ENCODE data around the gene FGD5. TPM values are rescaled to one million over a fixed set of nuclear protein-coding genes. Genes with fewer than 3 reads are reported as not detected.

FGD5 gene
- total RNA-seq, 1 donor from 2014 or later = 3.2 TPM

GRCh38 chr3:14925729-14926591 lies 107.2 kb downstream of the FGD5 start:
- Mint-ChIP-seq H3K27me3 (ENCODE audit: low read depth) (no peaks in the 10 kb centered on the region), H3K4me3 (no peak overlapping the region), H3K27ac (no peak overlapping the region), H3K4me1 (peaks cover 6% of the 10 kb centered on the region), H3K36me3 (no peaks in the 10 kb centered on the region), H3K9me3 (peaks cover 2% of the 10 kb centered on the region)
- no peak for DNase-seq (ENCODE audit: low spot score in 2 of 2, unreplicated experiment in 2 of 2)
- peak; percentile 85 for TF ChIP-seq CTCF (IDR thresholded peaks at IDR 0.05; ENCODE audit: unreplicated experiment)

GRCh38 chr3:14926592-14926991 lies 107.8 kb downstream of the FGD5 start:
- peaks cover 3% of the 10 kb centered on the region for H3K9me3 Mint-ChIP-seq
- TF ChIP-seq CTCF (IDR thresholded peaks at IDR 0.05; ENCODE audit: unreplicated experiment) = no peak
- no peaks in the 10 kb centered on the region for H3K36me3 Mint-ChIP-seq

DNA sequence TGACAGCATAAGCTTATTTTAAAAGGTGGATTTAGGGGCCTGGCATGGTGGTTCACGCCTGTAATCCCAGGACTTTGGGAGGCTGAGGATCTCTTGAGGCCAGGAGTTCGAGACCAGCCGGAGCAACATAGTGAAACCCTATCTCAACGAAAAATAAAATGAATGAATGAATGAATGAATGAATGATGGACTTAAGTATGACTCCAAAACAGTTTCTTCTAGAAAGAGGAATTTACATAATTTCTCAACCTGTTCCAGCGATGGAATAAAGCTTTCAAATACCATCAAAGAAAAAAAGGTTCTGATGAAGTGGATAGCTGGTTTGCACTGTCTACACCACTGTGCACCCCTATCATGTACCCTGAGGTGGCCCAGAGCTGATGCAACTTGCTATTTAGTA lies 108.5 kb downstream of the FGD5 start:
- H3K4me3 Mint-ChIP-seq = no peak overlapping the region
- H3K27me3 Mint-ChIP-seq (ENCODE audit: low read depth) = no peaks in the 10 kb centered on the region
- no peaks in the 10 kb centered on the region for H3K36me3 Mint-ChIP-seq
- peaks cover 6% of the 10 kb centered on the region for H3K4me1 Mint-ChIP-seq
- H3K9me3 Mint-ChIP-seq = peaks cover 3% of the 10 kb centered on the region
- DNase-seq (ENCODE audit: low spot score in 2 of 2, unreplicated experiment in 2 of 2) = no peak
- no peak overlapping the region for H3K27ac Mint-ChIP-seq
- no peak for TF ChIP-seq CTCF (IDR thresholded peaks at IDR 0.05; ENCODE audit: unreplicated experiment)

More at GRCh38 chr3:14926592-14926991, 107.8 kb downstream of the FGD5 start:
- Mint-ChIP-seq H3K27me3 (ENCODE audit: low read depth) (no peaks in the 10 kb centered on the region), H3K4me1 (peaks cover 6% of the 10 kb centered on the region), H3K4me3 (no peak overlapping the region), H3K27ac (no peak overlapping the region)
- DNase-seq (ENCODE audit: low spot score in 2 of 2, unreplicated experiment in 2 of 2) = no peak

DNA sequence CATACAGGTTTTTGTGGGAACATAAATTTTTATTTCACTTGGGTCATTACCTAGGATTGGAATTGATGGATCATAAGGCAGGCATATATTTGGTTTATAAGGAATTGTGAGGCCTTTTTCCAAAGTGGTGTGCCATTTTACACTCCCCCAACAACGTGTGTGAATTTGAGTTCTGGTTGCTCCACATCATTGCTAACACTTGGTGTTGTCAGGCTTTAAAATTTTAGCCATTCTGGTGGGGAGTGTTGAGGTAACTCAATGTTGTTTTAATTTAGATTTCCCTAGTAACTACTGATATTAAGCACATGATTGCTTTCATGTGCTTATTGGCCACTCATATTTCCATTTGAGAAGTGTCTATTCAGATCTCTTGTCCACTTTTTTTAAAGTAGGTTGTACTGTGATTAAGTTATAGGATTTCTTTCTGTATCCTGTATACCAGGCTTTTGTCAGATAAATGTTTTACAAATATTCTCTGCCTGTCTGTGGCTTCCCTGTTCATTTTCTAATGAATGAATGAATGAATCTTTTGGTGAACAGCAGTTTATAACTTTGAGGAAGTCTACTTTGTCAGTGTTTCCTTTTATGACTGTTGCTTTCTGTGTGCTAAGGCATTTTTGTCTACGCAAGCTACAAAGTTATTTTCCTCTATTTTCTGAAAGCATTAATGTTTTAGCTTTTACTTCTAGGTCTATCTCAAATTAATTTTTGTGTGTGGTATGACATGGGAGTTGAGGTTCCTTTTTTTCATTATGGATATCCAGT lies 110.7 kb downstream of the FGD5 start:
- H3K4me1 Mint-ChIP-seq = peaks cover 23% of the 10 kb centered on the region
- no peak for TF ChIP-seq CTCF (IDR thresholded peaks at IDR 0.05; ENCODE audit: unreplicated experiment)

DNA sequence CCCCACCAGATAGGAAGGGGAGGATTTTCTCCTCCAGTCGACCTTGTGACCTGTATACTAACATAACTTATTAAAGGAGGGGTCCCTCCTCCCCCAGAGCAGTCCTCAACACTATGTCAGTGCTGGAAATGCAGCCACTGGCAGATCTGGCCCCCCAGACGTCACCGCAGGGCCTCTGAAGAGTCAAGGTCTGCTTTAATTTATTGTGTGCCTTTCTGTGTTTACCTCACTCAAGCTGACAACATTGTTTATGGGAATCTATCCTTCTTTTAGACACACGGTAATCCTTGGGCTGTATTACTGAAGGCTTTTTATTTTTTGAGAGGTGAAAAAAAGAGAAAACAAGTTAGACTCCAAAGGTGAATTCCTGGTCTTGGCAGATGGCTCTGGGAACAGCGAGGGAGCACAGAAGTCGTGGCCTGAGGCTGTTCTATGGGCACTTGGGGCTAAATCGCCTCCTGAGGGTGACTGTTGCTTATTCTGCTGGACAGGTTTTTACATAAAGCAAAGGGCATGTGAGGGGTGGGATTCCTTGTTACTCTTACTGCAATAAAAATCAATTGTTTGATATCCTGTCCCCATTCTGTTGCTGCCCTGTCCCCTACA lies 115.2 kb downstream of the FGD5 start:
- peak overlapping the region; percentile 73 for H3K27ac Mint-ChIP-seq
- no peaks in the 10 kb centered on the region for H3K36me3 Mint-ChIP-seq
- DNase-seq (ENCODE audit: low spot score in 2 of 2, unreplicated experiment in 2 of 2) = peak in 1 of 2 experiments; percentile 34
- no peak for TF ChIP-seq CTCF (IDR thresholded peaks at IDR 0.05; ENCODE audit: unreplicated experiment)
- peaks cover 22% of the 10 kb centered on the region for H3K4me1 Mint-ChIP-seq
- H3K27me3 Mint-ChIP-seq (ENCODE audit: low read depth) = no peaks in the 10 kb centered on the region
- H3K4me3 Mint-ChIP-seq = no peak overlapping the region
- peaks cover 3% of the 10 kb centered on the region for H3K9me3 Mint-ChIP-seq

More for the DNA sequence above, 110.7 kb downstream of the FGD5 start:
- Mint-ChIP-seq H3K27me3 (ENCODE audit: low read depth) (no peaks in the 10 kb centered on the region), H3K27ac (no peak overlapping the region), H3K36me3 (no peaks in the 10 kb centered on the region), H3K4me3 (no peak overlapping the region), H3K9me3 (peaks cover 3% of the 10 kb centered on the region)
- DNase-seq (ENCODE audit: low spot score in 2 of 2, unreplicated experiment in 2 of 2) = no peak
